Suprapubic skin (tissue), 4 donors: Measurements from ENCODE around the gene SETD6. TPM values are rescaled to one million over a fixed set of nuclear protein-coding genes. Genes with fewer than 3 reads are reported as not detected.
A peak's percentile ranks its signal among the peaks of the same experiment; 100 is the strongest.
"Not testable (repeated sequence)": the region's sequence is repeated elsewhere in the genome, so short reads cannot be mapped to it uniquely, and the experiment has no call there.

ENCODE experiments used
- DNase-seq, 2 donors: peaks; one replicate each; pipeline ENCODE4 v3.0.0-alpha.2; 2019; ENCODE audit warnings: low spot score in 2 of 2
- H3K27ac ChIP-seq: fragments of 200-600 bp; sonication (generic); one replicate; pipeline ENCODE4 v1.5.1; 2019
- H3K27me3 ChIP-seq: fragments of 200-600 bp; sonication (generic); one replicate; pipeline ENCODE4 v1.5.1; 2019
- H3K36me3 ChIP-seq: fragments of 200-600 bp; sonication (generic); one replicate; pipeline ENCODE4 v1.5.1; 2019
- H3K4me1 ChIP-seq: fragments of 200-600 bp; sonication (generic); one replicate; pipeline ENCODE4 v1.5.1; 2019
- H3K4me3 ChIP-seq: fragments of 200-600 bp; sonication (generic); one replicate; pipeline ENCODE4 v1.5.1; 2019; ENCODE audit warnings: mild to moderate bottlenecking
- H3K9me3 ChIP-seq: fragments of 200-600 bp; sonication (generic); one replicate; pipeline ENCODE4 v1.5.1; 2019
- CTCF ChIP-seq, 2 donors: fragments of 200-600 bp in 1 of 2; fragments of 450-650 bp in 1 of 2; sonication (generic) in 1 of 2; IDR thresholded peaks; one replicate each; pipeline ENCODE4 v1.5.1; 2016 to 2019; ENCODE audit warnings: antibody characterized with exemption in 2 of 2, mild to moderate bottlenecking in 1 of 2, moderate library complexity in 1 of 2
- EP300 ChIP-seq: sonication (generic); formaldehyde crosslinking; IDR thresholded peaks from one replicate; pipeline ENCODE4 v1.6.1; 2017; ENCODE audit warnings: antibody characterized with exemption
- POLR2A ChIP-seq, 2 donors: fragments of 450-650 bp; IDR thresholded peaks; one replicate each; pipeline ENCODE4 v1.6.1; 2017; ENCODE audit warnings: antibody characterized with exemption in 2 of 2, mild to moderate bottlenecking in 2 of 2, moderate library complexity in 2 of 2
- POLR2AphosphoS5 ChIP-seq, 3 donors: sonication (generic); formaldehyde crosslinking; IDR thresholded peaks; one replicate each; pipeline ENCODE4 v1.6.1; 2017; ENCODE audit warnings: antibody characterized with exemption in 3 of 3
- WGBS: methylation state at CpG from one replicate; pipeline ENCODE4 v1.1.5; 2018; 5-methylcytosine and 5-hydroxymethylcytosine counted together
- total RNA-seq, 4 donors: library from RNA; depleted of rRNA; stranded (reverse); fragments of >200 nt; gene quantifications; one replicate each; pipeline ENCODE4 v1.1.0, GENCODE V29; 2016

The SETD6 gene
- total RNA-seq, 4 donors from 2014 or later = 42.6 to 71.8 (median 51.7) TPM

- TF ChIP-seq POLR2AphosphoS5 (IDR thresholded peaks at IDR 0.05) (no peak), POLR2A (IDR thresholded peaks at IDR 0.05) (no peak), CTCF (IDR thresholded peaks at IDR 0.05) (no peak), EP300 (no peak)
- no peak overlapping the region for H3K27ac ChIP-seq
- H3K4me1 ChIP-seq = peaks cover 7% of the 10 kb centered on the region
- WGBS = 82% methylated on average over 2 of the region's 3 CpGs
- DNase-seq = no peak
- H3K9me3 ChIP-seq = no peaks in the 10 kb centered on the region
- H3K36me3 ChIP-seq = no peaks in the 10 kb centered on the region
- H3K27me3 ChIP-seq = no peaks in the 10 kb centered on the region
- H3K4me3 ChIP-seq = no peak overlapping the region
These were observed 26.8 kb upstream of the SETD6 start for GRCh38 chr16:58488531-58488930.

- Histone ChIP-seq H3K4me3 (no peak overlapping the region), H3K27ac (no peak overlapping the region), H3K4me1 (peaks cover 7% of the 10 kb centered on the region), H3K27me3 (no peaks in the 10 kb centered on the region), H3K9me3 (no peaks in the 10 kb centered on the region), H3K36me3 (no peaks in the 10 kb centered on the region)
- WGBS = 100% methylated on average over 4 of the region's 4 CpGs
- TF ChIP-seq EP300 (no peak), POLR2AphosphoS5 (IDR thresholded peaks at IDR 0.05) (no peak), CTCF (IDR thresholded peaks at IDR 0.05) (no peak), POLR2A (IDR thresholded peaks at IDR 0.05) (no peak)
- no peak for DNase-seq
These were observed 25.3 kb upstream of the SETD6 start for GRCh38 chr16:58490065-58490464.

GRCh38 chr16:58490539-58490938 lies 24.8 kb upstream of the SETD6 start:
- not testable (repeated sequence) for H3K36me3 ChIP-seq, H3K4me3 ChIP-seq, H3K27me3 ChIP-seq, H3K27ac ChIP-seq, H3K9me3 ChIP-seq, DNase-seq, H3K4me1 ChIP-seq
- WGBS = 92% methylated on average over 8 of the region's 8 CpGs

- peak in 1 of 2 donors; percentile 29 for DNase-seq
- Histone ChIP-seq H3K36me3 (no peaks in the 10 kb centered on the region), H3K27me3 (no peaks in the 10 kb centered on the region), H3K4me1 (peaks cover 7% of the 10 kb centered on the region), H3K9me3 (no peaks in the 10 kb centered on the region), H3K27ac (no peak overlapping the region), H3K4me3 (no peak overlapping the region)
- 78% methylated on average over 4 of the region's 4 CpGs for WGBS
- TF ChIP-seq EP300 = no peak
These were observed 23.3 kb upstream of the SETD6 start for GRCh38 chr16:58492066-58492465.

- TF ChIP-seq EP300 (no peak), POLR2A (IDR thresholded peaks at IDR 0.05) (no peak), POLR2AphosphoS5 (IDR thresholded peaks at IDR 0.05) (no peak), CTCF (IDR thresholded peaks at IDR 0.05) (no peak)
- Histone ChIP-seq H3K36me3 (no peaks in the 10 kb centered on the region), H3K27ac (no peak overlapping the region), H3K4me3 (no peak overlapping the region), H3K27me3 (no peaks in the 10 kb centered on the region), H3K4me1 (peaks cover 2% of the 10 kb centered on the region), H3K9me3 (no peaks in the 10 kb centered on the region)
- WGBS = 44% methylated on average over 5 of the region's 5 CpGs
- no peak for DNase-seq
These were observed 22.6 kb upstream of the SETD6 start for GRCh38 chr16:58492735-58493134.

GRCh38 chr16:58493756-58494431 lies 21.4 kb upstream of the SETD6 start:
- Histone ChIP-seq H3K4me3 (no peak overlapping the region), H3K4me1 (no peaks in the 10 kb centered on the region), H3K9me3 (no peaks in the 10 kb centered on the region), H3K27me3 (no peaks in the 10 kb centered on the region), H3K27ac (no peak overlapping the region), H3K36me3 (no peaks in the 10 kb centered on the region)
- TF ChIP-seq POLR2A (IDR thresholded peaks at IDR 0.05) (no peak), CTCF (IDR thresholded peaks at IDR 0.05) (no peak), POLR2AphosphoS5 (IDR thresholded peaks at IDR 0.05) (no peak), EP300 (no peak)
- 91% methylated on average over 13 of the region's 20 CpGs for WGBS
- DNase-seq = peak in 1 of 2 donors; percentile 48
